ENCODE data around the gene B3GALT4.

The B3GALT4 gene

GRCh38 chr6:33292996-33293682 is 16.2 kb downstream of the B3GALT4 start:
- DNase-seq, result no peak

DNA sequence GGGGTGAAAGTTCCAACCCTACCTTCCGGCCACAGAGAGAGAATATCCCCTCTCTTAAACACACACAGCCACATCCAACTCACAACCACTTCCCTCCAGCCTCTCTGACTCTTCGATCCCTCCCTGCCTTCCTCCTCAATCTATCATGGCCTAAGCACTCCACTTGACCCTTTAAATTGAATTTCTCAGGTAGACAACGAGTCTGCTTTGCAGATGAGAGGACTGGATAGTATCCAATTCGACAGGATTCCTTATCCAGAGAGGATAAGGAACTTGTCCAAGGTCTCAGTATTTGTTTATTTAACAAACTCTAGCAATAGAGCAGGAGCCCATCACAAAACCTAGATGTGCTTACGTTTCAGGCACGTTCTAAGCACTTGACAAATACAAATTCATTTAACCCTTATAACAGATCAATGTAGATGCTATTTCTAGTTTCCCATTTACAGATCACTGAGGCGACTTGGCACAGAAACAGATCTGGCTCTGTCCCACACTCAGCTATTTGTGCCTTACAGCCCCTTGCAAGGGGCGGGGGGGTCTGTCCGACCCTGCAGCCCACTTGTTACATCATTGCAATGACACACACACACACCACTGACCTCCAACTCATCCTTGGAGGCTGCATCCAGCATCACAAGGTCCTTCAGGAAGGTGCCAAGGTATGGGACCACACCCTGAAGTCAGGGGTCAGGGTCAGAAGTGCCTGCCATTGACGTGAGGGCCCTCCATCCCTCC is 17.3 kb downstream of the B3GALT4 start:
- DNase-seq, result no peak

GRCh38 chr6:33295621-33296369 is 18.9 kb downstream of the B3GALT4 start:
- no peak for DNase-seq

DNA sequence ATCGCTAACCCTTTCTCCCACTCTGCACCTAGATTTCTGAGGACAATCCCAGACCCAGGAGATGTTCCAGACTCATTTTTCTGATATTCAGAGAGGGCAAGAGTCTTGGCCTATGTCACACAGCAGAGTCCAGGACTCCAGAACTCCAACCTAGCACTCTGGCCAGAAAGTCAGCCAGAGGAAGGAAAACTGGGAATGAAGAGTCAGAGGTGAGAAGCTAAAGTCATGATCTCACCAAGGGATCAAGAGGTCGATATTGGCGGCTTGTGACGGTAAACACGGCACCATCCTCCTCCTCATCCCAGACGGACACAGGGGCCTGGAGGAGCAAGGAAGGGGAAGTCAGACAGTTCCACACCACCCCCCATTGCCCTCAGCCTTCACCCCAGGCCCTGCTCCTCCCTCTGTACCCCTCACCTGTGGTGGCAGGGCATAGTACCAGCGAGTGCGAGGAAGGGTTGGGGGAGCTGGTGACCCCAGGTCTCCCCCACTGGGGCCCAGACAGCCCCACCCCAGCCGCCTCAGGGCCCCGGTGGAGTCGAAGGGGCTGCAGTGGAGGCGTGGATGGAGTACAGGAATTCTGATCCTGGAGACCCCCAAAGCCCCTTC is 20.0 kb downstream of the B3GALT4 start:
- no peak for DNase-seq

- DNase-seq, result peak; percentile 22
Observed at GRCh38 chr6:33297406-33297955, 20.6 kb downstream of the B3GALT4 start.

GRCh38 chr6:33297956-33298772 is 21.2 kb downstream of the B3GALT4 start:
- peak; percentile 65 for DNase-seq

GRCh38 chr6:33298773-33299236 is 21.9 kb downstream of the B3GALT4 start, which contains the start of gene RGL2:
RGL2 (minus strand) TSS chr6:33298942; CDS start chr6:33298610, 332 bp downstream.
- peak; percentile 63 for DNase-seq

DNA sequence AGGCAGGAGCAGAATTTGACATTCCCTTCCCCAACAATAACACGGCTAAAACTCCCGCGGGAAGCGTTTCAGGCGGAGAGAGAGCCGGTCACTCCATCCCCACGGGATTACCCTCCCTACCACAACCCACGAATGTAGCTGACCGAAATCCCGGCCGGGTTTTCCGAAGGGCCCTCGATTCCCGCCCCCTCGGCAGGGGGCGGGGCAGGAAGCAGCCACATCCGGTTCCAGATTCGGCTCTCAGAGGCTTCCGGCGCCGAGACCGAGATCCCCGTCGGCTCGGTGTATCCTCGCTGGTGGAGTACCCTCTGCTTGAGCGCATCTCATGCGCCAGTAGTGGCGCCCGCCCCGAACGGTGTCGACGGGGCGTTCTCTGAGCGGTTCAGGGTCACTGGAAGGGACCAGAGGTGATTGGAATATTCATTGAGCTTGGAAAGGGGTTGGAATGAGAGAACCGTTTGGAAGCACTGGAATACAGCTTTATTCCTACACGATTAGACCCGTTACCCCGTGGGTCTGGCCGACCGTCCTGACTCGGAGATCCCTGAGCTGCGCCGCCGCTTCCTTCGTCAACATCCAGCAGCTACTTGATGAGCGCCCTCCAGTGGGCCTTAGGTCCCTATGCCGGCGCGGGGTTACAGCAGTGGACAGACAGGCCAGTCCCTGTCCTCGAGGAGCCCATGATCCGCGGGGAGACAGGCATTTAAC is 22.5 kb downstream of the B3GALT4 start:
- DNase-seq, result peak; percentile 89

GRCh38 chr6:33301877-33302276 is 25.0 kb downstream of the B3GALT4 start:
- DNase-seq, result no peak

DNA sequence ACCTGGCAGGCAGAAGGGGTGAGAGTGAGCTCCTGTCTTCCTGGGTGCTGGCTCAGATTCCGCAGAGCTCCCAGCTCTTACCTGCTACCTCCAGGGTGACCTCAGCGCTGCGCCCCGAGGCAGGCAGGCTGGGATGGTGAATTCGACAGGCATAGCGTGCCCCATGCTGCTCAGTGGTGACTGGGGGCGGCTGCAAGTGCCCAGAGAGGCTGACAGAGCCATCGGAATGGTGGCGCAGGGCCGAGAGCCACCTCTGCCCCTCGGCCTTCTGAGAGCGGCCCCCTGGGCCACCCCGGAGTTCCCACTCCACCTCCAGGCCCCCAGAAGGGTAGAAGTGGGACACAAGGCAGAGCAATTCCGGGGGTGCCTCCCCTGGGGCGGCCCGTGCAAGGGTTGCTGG is 27.3 kb downstream of the B3GALT4 start:
- DNase-seq, result no peak

DNA sequence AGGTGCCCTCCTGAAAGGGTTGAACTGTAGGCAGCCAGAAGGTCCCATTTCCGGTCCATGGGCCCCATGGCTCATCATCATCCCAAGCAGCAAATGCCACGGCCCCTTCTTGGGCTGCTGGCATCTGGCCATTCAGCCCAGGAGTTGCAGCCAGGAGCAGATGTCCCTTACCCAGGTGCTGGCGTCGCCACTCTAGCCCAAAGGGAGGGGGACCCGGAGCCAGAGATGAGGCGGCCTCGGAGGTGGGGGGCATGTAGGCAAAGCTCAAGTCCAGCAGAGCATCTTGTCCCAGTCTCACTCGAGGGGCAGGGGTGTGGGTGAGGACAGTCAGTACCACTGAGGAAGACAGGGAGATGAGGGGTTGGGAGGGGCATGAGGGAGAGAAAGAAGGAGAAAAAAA is 28.1 kb downstream of the B3GALT4 start:
- no peak for DNase-seq

DNA sequence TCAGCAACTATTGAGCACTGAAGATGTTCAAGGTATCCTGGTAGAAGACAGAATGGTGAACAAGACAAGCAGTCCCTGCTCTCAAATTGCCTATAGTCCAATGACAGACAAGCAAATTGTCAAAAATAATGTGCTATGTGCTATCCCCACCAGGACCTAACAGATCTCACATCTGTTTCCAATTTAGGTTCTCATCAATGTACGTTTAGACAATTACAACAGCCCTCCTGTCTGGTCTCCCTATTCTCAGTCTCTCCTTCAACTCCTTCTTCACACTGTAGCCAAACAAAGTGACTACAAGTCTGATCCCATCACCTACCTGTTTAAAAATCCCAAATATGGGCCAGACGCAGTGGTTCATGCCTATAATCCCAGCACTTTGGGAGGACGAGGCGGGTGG is 29.4 kb downstream of the B3GALT4 start:
- no peak for DNase-seq

- peak; percentile 46 for DNase-seq
Observed at GRCh38 chr6:33312361-33313104, 35.6 kb downstream of the B3GALT4 start.

DNA sequence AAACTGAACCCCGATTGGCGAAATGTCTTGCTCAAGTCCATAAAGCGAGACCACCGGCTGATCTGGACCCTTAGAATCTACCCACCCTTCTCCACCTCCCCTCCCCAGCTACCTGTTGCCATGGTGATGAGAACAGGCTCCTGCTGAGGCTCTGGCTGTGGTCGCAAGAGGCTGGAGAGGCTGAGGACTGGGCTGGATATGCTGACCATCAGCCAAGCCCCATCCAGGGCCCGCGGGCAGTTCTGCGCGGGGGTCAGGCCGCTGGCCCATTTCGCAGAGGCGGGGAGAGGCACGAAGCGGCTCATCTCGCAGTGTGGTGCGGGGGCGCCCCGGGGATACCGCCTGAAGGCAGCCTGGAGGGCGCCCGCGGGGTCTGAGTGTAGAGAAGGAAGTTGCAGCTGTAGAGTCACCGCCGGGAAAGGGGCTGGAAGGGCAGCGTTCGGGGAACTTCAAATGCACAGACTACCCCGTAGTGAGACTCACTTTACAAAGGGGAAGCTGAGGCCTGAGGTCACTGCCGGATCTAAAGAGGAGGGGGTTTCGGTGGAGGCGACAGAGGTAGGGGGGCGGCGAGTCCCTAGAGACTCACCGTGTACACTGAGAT is 36.3 kb downstream of the B3GALT4 start:
- peak; percentile 59 for DNase-seq

DNA sequence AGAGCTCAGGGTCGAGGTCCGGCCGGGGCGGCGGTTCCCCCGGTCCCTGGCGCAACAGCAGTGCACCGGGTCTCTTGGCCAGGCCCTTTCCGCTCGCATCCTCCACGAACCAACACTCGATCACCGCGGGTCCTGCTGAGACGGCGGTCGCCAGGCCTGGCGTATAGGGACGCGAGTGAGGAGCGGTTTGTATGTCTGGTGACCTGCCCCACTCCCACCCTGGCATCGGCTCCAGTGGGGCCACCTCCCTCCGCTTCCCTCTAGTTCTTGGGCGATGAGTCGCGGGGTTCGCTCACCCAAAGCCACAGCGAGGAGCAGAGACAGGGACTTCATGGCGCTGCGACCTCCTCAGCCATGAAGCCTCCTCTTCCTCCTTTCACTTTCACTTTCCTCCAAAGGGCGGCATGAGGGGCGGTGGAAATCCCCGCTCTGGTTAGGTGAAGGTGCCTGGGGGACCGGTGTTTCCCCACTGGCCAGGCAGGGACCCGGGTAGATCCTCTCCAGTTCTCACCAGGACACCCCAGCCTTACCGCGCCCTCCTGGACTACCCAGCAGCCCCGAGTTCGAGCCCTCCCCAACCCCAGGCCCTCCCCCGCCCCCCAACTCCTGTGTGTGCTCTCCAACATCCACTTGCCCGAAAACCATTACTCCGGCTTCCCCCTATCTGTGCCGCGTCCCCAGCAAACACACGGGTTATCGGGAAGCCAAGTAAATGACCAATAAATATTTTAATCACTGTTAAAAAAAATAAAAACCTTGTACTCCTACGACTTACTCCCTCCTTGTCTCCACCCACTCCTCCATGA is 37.0 kb downstream of the B3GALT4 start, which contains the start of gene TAPBP:
Gene TAPBP (minus strand): TSS at position 370 of the 806 bp plus-strand sequence. CDS start 37 bp downstream, at position 333.
- DNase-seq, result peak; percentile 51

DNA sequence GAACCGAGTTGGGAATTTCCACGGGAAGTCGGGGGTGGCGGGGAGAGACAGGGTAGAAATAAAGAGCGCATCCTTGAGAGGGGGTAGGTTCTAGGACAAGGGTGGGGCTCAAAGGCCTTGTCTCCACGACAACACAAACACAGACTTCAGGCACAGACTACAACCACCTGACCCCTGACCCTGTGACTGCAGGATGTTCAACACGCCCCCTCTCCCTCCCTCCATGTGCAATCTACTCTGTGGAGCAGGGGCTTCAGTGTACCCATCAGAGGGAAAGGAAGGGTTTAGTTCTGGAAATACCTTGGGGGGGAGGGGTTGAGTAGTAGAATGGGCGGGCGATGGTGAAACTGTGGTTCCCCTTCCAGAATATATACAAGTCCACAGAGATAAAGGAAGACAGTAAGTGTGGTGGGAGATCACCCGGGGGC is 37.6 kb downstream of the B3GALT4 start:
- DNase-seq, result peak; percentile 52

- no peak for DNase-seq
Observed at GRCh38 chr6:33314943-33315792, 38.2 kb downstream of the B3GALT4 start.

All from MV-4-11 (cell line).